DOHH2 (cell line): Measurements from ENCODE around the gene RB1.
A peak's percentile ranks its signal among the peaks of the same experiment; 100 is the strongest.

Experiments used
- H3F3A ChIP-seq: fragments of 200-600 bp; sonication (generic), shearing (Covaris generic); 2 replicates; pipeline ENCODE4 v1.6.0; 2016; ENCODE audit warnings: antibody characterized with exemption, mild to moderate bottlenecking; ENCODE audit not compliant: control insufficient read depth, insufficient read depth
- H3K27ac ChIP-seq: fragments of 200-600 bp; sonication (generic); 2 replicates; pipeline ENCODE4 v1.5.1; 2014; ENCODE audit warnings: low read depth, mild to moderate bottlenecking, low read length, moderate library complexity
- H3K27me3 ChIP-seq: fragments of 200-600 bp; sonication (generic); 2 replicates; pipeline ENCODE4 v1.6.1; 2014; ENCODE audit warnings: mild to moderate bottlenecking, low read length, mixed read lengths; ENCODE audit not compliant: control insufficient read depth
- H3K36me3 ChIP-seq: fragments of 200-600 bp; sonication (generic); 2 replicates; pipeline ENCODE4 v1.6.1; 2014; ENCODE audit warnings: mild to moderate bottlenecking, low read length, moderate library complexity, mixed read lengths; ENCODE audit not compliant: control insufficient read depth
- H3K4me1 ChIP-seq: fragments of 200-600 bp; sonication (generic); 2 replicates; pipeline ENCODE4 v1.6.1; 2014; ENCODE audit warnings: mild to moderate bottlenecking, low read length, mixed read lengths; ENCODE audit not compliant: control insufficient read depth
- H3K4me2 ChIP-seq: fragments of 200-600 bp; sonication (generic); 2 replicates; pipeline ENCODE4 v1.6.0; 2014; ENCODE audit warnings: mild to moderate bottlenecking, low read length, moderate library complexity
- H3K4me3 ChIP-seq: fragments of 200-600 bp; sonication (generic); 2 replicates; pipeline ENCODE4 v1.5.1; 2014; ENCODE audit warnings: mild to moderate bottlenecking, low read length, mixed read lengths
- H3K79me2 ChIP-seq: fragments of 200-600 bp; sonication (generic); 2 replicates; pipeline ENCODE4 v1.6.1; 2014; ENCODE audit warnings: mild to moderate bottlenecking, low read length, mixed read lengths; ENCODE audit not compliant: control insufficient read depth
- H3K9me2 ChIP-seq: fragments of 200-600 bp; sonication (generic); replicated peaks from 2 replicates; pipeline ENCODE4 v1.6.1; 2014; ENCODE audit warnings: mild to moderate bottlenecking, low read length, mixed read lengths; ENCODE audit not compliant: control insufficient read depth
- H3K9me3 ChIP-seq: fragments of 200-600 bp; sonication (generic); 2 replicates; pipeline ENCODE4 v1.6.1; 2014; ENCODE audit warnings: antibody characterized with exemption, low read length, mixed read lengths; ENCODE audit not compliant: control insufficient read depth, insufficient read depth
- H4K20me1 ChIP-seq: fragments of 200-600 bp; sonication (generic); 2 replicates; pipeline ENCODE4 v1.6.0; 2014; ENCODE audit warnings: low read depth, mild to moderate bottlenecking, antibody characterized with exemption, low read length, moderate library complexity; ENCODE audit not compliant: control insufficient read depth, insufficient read depth
- EZH2phosphoT487 ChIP-seq: fragments of 200-600 bp; sonication (generic); IDR thresholded peaks from 2 replicates; pipeline ENCODE4 v1.6.1; 2017; ENCODE audit warnings: borderline replicate concordance, mild to moderate bottlenecking, antibody characterized with exemption, low read length, moderate library complexity, mixed read lengths
- TF ChIP-seq, protein P1 (sequence below): fragments of 200-600 bp; sonication (generic); IDR thresholded peaks from one replicate; pipeline ENCODE4 v1.5.1; 2014; ENCODE audit warnings: antibody characterized with exemption, mild to moderate bottlenecking, low read depth, low read length; ENCODE audit not compliant: poor library complexity, severe bottlenecking

RB1 gene

GRCh38 chr13:48263196-48263595, 40.4 kb upstream of the RB1 start:
- TF ChIP-seq EZH2phosphoT487, result no peak
- TF ChIP-seq, protein P1, sequence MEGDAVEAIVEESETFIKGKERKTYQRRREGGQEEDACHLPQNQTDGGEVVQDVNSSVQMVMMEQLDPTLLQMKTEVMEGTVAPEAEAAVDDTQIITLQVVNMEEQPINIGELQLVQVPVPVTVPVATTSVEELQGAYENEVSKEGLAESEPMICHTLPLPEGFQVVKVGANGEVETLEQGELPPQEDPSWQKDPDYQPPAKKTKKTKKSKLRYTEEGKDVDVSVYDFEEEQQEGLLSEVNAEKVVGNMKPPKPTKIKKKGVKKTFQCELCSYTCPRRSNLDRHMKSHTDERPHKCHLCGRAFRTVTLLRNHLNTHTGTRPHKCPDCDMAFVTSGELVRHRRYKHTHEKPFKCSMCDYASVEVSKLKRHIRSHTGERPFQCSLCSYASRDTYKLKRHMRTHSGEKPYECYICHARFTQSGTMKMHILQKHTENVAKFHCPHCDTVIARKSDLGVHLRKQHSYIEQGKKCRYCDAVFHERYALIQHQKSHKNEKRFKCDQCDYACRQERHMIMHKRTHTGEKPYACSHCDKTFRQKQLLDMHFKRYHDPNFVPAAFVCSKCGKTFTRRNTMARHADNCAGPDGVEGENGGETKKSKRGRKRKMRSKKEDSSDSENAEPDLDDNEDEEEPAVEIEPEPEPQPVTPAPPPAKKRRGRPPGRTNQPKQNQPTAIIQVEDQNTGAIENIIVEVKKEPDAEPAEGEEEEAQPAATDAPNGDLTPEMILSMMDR, result no peak
- H3K9me3 ChIP-seq, result no peaks in the 10 kb centered on the region
- H3K27me3 ChIP-seq, result no peaks in the 10 kb centered on the region
- H3K4me3 ChIP-seq, result peak overlapping the region; percentile 47; the same call in 1 of the 2 replicates
- peak overlapping the region; percentile 68 for H3K4me2 ChIP-seq
- peaks cover 4% of the 10 kb centered on the region; the same call in 1 of the 2 replicates for H3F3A ChIP-seq
- no peaks in the 10 kb centered on the region for H4K20me1 ChIP-seq
- H3K79me2 ChIP-seq, result no peaks in the 10 kb centered on the region
- H3K36me3 ChIP-seq, result peaks cover 40% of the 10 kb centered on the region
- no peak overlapping the region for H3K27ac ChIP-seq
- no peaks in the 10 kb centered on the region for H3K9me2 ChIP-seq
- H3K4me1 ChIP-seq, result peaks cover 40% of the 10 kb centered on the region

- Histone ChIP-seq H3K4me1 (peaks cover 40% of the 10 kb centered on the region), H3K4me3 (peak overlapping the region; percentile 47), H3K9me2 (no peaks in the 10 kb centered on the region), H3F3A (peaks cover 4% of the 10 kb centered on the region; the same call in 1 of the 2 replicates), H3K4me2 (peak overlapping the region; percentile 68), H3K79me2 (no peaks in the 10 kb centered on the region), H3K9me3 (no peaks in the 10 kb centered on the region), H4K20me1 (no peaks in the 10 kb centered on the region), H3K27me3 (no peaks in the 10 kb centered on the region), H3K36me3 (peaks cover 33% of the 10 kb centered on the region), H3K27ac (peak overlapping the region; percentile 14; the same call in 1 of the 2 replicates)
- TF ChIP-seq EZH2phosphoT487, result no peak
- TF ChIP-seq, protein P1, result no peak
Observed at GRCh38 chr13:48264058-48264457, 39.5 kb upstream of the RB1 start.

- TF ChIP-seq, protein P1, result no peak
- TF ChIP-seq EZH2phosphoT487, result no peak
- H3K36me3 ChIP-seq, result peaks cover 28% of the 10 kb centered on the region
Observed at GRCh38 chr13:48265217-48265815, 38.2 kb upstream of the RB1 start.

More at GRCh38 chr13:48265217-48265815, 38.2 kb upstream of the RB1 start:
- Histone ChIP-seq H3F3A (peaks cover 4% of the 10 kb centered on the region; the same call in 1 of the 2 replicates), H3K4me1 (peaks cover 40% of the 10 kb centered on the region), H4K20me1 (no peaks in the 10 kb centered on the region), H3K79me2 (no peaks in the 10 kb centered on the region), H3K9me2 (no peaks in the 10 kb centered on the region), H3K9me3 (no peaks in the 10 kb centered on the region), H3K4me2 (peak overlapping the region; percentile 68), H3K4me3 (peak overlapping the region; percentile 47), H3K27me3 (no peaks in the 10 kb centered on the region), H3K27ac (peak overlapping the region; percentile 41)
